NCI-H524 treated with DMSO at 0.1 percent for 48 hours (cell line): ENCODE results near the gene SUCLG2.

Source experiments
- DNase-seq: peaks from one replicate; lab custom pipeline; 2025; lab: John Stamatoyannopoulos, UW

SUCLG2 gene

DNA sequence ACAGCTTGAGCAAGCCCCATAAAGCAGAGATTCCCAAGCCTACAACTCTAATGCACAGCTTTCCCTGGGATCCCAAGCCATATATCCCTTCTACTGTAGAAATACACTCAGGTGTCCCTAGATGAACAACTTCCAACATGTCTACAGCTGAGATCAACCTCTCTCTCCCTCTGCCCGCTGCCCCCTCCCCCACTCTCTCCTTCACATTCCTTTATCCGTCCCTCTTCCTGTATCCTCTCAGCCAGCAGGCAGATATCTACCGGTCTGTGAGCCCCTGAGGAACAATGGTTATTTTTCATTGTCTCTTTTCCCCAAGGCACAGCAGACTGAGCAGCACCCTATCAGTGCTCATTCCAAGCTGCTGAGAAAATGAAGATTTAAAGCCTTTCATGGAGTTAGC, 138.6 kb downstream of the SUCLG2 start:
- no peak for DNase-seq

DNA sequence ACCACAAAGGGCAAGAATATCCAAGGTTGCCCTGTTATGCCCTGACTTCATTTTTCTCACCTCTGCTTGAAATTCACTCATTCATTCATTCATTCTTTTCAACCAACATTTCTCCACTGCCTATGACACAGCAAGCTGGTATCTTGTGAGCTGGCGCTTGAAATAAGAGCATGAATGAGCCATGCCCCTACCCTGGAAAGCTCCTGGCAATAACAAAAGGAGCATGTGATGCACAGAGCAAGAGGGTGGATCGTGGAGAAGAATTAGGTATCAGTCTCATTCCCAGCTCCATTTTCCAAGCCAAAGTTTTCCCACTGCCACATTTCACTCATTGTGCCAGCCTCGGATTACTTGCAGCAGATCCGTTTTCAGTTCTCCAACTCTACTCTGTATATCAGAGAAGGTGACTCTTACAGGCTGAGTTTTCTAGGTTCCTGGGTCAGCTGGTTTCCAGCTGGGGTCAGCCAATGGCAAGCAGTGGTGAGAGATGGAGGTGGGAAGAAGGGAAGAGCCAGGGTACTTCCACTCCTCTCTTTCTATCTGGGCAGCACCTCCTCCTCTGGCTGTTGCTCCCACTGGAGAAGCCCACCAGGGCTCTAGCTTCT, 144.8 kb downstream of the SUCLG2 start:
- no peak for DNase-seq

DNA sequence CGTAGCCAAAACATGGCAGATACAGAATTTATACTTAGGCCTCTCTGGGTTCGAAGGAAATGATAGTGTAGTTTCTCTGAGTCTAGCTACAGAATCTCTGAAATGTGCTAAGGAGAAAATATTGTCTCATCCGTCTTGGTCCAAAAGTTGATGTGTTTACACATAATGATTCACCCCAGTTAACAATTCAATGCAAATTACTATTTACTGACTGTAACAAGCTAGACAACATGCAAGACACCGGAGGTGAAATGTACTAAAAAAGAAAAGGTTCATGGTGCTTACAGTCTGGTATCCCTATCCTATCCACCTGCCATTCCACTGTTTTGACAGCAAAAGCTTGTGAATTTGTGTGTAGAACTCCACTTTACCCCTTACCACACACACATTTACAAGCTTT, 146.8 kb downstream of the SUCLG2 start:
- DNase-seq, result no peak

DNA sequence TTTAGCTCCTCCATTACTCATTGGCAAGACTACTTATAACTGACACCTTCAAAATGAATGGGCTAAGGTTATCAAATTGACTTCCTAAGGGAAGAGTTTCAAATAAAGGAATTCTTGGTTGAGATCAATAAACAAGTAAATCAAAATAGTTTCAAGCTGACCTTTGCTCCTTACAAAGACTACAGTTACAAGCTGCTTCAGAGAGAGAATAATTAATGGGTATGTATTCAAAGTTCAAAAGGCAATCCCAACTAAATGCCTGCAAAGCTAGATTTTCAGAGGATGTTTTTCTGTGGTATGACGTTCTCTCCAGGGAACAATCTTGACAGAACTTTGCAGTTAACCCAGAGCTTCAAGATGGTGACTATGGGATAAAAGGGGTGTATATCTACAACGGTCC, 153.7 kb downstream of the SUCLG2 start:
- DNase-seq, result no peak

DNA sequence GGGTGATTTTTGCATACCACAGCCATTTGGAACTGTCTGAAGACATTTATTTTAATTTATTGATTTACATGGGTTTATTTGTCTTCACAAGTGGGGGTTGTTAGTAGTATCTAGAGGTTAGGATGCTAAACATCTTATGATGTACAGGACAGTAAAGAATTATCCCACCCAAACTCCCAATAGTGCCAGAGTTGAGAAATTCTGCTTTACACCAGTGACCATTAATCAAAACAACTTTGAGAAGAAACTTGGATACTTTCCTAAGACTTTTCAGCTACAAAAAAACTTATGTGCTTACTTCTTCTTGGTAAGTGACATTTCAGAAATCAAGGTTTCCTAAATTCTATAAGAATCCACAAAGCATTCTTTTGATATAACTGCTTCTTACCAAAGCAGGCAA, 156.7 kb downstream of the SUCLG2 start:
- DNase-seq, result no peak

DNA sequence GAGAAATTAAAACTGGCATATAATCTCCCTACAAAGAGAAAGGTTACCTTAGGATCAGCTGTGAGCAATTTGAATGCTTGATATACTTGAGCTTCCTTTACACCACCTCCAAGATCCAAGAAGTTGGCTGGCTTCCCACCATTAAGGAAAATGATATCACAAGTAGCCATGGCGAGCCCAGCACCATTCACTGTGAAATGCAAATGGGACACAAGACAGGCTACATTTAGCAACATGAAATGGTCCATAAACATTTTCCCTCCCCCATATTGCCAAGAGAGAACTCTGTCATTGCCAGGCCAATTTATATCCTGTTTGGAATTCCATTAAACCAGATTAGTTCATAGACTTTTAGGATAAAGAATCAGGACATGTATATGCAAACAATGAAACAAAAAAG, 158.7 kb downstream of the SUCLG2 start:
- no peak for DNase-seq

DNA sequence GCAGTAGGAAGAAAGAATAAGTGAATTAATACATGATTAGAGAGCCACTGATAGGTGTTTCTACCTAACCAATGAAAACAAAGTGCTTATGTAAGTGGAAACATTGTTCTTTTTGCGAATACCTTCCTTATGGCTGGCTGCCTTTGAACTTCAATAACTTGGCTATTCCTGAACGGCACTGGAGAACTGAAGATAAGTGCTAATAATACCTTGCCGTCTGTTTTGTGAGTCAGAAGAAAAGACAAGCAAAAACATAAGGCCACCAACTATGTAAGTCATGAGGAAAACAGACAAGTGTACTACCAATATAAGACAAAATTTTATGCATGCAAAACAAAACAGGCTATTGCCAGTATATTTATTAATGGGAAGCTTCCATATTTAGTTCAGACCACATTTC, 160.6 kb downstream of the SUCLG2 start:
- no peak for DNase-seq

DNA sequence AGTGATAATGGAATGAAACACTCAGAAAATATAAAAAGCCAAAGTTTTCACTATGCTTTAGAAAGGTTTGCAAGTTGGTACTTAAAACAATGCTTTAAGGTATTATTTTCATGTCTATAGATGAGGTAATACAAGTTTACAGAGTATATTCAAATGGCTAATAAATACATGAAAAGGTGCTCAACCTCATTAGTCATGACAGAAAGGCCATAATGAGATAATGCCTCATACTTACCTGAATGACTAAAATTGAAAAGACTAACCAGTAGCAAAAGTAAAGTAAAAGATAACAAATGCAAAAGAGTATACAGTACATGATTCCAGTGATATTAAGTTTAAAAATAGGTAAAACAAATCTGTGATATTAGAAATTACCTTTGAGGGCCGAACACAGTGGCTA, 163.8 kb downstream of the SUCLG2 start:
- DNase-seq, result no peak

DNA sequence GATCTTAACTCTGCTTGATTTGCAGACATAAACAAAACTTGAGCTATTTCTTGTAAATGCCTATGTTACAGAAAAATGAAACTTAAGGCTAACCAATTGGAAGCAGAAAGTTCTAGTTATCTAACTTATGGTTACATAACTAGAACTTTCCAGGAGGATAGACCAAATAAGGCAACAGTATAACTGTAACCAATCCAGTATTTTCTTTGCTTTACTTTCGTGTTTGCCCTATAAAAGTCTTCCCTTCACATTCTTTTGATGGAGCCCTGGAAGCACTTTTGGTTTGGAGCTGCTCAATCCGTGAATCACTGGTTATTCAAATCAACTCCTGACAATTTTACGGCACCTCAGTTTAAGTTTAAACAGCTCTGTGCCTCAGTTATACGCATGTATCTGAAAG, 164.6 kb downstream of the SUCLG2 start:
- no peak for DNase-seq

DNA sequence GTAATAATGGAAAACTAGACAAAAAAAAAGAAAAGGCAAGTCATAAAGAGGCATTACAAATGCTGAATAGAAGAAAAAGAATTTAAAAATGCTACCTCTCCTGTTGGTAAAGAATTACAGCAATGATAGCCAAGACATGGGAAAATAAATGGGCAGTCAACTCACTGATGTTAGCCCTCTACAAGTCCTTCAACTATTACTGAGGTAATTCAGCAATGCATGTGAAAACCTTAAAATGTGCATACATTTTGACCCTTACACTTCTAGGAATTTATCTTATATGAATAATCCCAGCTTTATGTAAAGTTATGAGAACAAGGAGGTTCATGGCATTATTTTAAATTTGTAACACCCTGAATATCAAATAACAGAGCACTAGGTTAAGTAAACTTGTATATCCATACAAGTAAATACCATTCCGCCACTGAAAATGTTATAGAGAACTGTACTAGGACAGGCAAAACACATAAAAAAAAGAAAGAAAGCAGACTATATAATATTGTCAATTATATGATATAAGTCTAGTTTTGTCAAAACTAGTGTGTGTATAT, 166.8 kb downstream of the SUCLG2 start:
- DNase-seq, result no peak

DNA sequence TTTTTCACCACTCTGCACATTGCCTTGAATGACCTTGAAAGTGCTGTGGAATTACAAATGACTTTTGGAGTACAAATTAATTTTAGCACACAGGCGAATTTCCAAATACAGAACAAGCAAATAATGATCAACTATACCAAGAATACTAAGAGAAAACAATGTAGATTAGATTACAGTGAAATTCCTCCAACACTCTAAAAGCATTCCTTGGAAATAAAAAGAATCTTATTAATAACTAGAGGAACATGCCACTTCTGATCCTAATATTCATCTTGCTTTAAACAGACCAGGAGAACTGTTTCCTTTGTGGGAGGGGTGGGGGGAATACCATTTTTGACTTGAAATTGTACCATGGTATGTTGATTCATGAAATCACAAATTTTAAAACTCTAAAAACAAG, 167.5 kb downstream of the SUCLG2 start:
- DNase-seq, result no peak

DNA sequence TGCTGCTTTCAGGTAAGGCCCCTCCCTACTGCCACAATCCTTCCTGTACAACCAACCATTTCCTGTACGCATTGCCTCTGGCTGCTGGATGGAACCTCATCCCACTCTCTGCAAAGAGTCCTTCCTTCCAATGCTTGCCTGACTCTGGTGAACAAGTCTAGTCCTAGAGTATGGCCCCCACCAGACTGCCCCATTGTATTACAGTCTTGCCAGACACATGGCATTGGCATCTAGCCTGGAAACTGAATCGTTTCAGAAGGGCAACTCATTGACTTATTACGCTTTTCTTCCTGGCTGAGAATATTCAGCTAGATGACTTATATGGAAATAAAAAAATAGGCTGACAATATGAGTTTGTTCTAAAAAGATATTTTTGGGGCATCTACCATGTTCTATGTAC, 170.3 kb downstream of the SUCLG2 start:
- no peak for DNase-seq

DNA sequence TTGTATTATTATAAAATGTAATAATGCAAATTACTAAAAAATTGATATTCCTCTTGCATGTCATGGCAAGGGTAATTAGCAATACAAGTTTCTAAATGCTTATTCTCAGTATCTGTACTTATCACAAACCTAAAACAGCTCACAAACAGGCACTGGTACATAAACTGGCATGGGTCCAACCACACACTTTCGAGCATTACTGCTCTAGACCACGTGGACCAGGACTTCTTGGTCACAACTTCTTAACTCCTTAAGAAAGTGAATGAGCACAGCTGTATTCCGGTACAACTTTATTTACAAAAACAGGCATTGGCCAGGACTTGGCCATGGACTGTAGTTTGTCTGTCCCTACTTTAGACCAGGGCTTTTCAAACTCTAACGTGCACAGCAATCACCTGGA, 173.3 kb downstream of the SUCLG2 start:
- DNase-seq, result no peak

DNA sequence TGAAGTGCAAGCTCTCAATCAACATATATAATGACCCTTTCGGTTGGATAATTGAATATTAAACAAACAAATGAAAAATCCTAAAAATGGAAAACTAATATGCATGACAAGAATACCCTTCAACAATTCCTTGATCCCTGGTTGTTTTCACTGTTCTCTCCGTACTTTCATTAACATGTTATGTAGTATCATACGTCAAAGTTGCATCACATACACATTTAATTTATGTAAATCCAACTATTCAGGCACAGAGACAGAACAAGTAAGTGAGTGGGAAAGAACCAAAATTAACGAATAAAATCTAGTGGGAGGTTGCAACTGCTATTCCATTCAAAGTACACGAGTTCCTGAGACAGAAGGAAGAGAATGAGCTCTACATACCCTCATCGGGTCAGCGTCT, 176.0 kb downstream of the SUCLG2 start:
- no peak for DNase-seq

DNA sequence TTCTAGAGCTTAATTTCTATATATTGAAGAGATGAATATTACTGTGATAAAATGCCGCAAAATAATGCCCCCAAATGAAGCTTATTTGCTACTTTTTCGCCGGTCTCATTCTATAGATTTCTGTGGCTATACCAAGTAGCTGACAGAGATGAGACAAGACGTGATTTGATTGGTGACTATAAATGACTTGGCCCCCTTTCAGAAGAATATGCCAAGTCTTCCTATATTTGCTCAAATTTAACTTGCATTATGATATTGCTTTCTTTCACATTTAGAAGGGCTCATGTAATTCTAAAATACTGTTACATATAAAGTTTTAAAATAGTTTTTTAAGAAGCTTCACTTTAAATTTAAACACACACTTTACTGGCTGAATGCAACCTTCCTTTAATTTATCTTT, 180.1 kb downstream of the SUCLG2 start:
- DNase-seq, result no peak

DNA sequence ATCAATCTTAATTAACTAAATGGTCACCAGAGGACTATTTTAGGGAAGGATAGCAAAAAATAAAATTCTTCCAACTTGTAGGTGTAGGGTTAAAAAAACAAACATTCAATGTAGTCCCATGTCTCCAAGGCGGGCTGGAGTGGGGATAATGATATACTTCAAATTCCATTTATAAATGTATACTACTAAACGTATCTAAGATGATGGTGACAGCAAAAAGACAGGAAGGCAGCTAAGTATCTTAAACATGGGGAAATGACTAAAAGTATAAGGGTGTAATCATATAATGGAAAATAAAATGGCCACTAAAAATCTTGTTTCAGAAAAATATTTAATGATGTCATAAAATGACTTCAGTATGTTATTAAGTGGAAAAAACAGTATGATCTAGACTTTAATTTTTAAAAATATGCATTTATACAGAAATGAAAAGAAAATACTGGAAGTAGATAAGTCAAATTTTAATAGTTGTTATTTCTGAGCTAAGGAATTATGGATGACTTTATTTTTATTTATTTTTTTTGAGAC, 181.7 kb downstream of the SUCLG2 start:
- DNase-seq, result no peak

DNA sequence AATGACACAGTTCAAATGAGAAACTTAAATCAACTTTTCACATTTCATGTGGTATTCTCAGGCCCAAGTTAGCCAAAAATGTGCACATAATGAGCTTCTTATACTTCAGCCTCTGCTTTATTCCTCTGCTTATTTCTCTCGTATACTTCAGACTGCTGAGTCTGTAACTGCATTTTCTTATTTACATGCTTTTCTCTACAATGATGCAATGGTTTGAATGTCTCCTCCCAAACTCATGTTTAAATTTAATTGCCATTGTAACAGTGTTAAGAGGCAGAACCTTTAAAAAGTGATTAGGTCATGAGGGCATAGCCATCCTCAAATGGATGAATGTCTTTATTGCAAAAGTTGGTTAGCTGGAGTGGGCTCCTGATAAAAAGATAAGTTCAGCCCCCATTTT, 184.2 kb downstream of the SUCLG2 start:
- no peak for DNase-seq

DNA sequence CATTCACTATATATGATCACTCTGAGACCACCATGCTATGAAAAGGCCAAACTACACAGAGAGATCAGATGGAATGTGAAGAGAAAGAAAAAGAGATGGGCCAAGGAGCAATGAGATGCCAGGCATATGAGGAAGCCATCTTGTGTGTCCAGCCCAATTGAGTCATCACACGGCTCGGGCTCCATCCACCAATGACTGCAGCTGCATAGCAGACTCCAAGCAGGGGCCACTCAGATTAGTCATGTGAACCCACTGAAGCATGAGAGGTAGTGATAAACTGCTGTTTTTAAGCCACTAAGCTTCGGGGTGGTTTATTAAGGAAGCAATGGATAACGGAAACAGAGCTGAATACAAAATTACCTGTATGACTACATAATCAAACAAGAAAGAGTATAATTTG, 185.9 kb downstream of the SUCLG2 start:
- DNase-seq, result no peak

DNA sequence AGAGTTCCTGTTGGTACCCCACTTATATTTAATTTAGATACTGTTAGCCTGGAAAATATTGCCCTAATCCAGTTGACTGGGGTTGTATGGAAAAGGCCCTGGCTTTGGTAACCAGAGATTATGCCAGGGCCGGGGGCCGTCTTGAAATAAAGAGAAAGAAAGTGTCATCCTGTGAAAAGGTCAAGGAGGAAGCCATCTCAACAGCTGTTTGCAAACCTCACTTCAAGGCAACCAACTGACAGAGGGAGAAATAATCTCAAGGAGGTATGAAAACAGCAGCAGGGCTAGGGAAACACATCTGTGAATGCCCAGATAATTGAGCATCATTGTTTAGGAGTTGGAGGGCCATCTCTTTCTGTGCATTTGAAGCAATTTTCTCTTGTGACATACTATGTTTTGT, 190.8 kb downstream of the SUCLG2 start:
- DNase-seq, result peak; percentile 45

DNA sequence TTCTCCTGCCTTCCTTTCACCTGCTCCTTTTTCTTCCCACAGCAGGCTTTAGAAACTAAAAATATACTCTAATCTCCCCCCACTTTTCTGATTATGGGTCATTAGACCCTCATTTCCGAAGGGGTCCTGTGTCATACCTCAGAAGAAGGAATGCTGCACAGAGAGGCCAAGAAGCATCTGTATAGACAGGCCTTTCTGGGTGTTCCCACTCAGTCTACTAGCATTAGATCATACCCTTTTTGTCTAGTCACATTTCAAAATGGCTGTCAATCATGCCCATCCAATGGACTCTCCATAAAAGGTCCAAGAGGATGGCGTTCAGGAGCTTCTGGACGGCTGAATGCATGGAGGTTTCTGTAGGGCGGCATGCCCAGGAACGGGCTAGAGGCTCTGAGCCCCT, 192.2 kb downstream of the SUCLG2 start:
- DNase-seq, result no peak

DNA sequence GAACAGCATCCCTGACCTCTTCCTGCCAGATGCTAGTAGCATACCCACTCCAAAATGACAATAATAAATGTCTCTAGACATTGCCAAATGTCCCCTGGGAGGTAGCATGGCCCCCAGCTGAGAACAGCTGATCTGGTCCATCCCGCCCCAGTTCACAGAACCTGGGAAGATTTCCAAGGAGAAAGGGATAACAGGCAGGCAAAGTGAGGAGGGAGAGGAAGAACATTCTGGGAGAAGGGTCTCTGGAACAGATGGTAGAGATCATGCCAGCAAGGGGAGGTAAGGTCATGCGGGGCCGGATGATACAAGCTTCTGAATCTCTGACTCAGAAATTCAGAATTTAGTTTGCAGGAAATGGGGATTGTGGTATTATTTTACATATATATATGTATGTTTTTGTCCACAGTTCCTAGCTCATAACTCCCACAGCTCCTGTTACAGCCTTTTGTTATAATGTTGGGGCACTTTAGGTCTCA, 192.7 kb downstream of the SUCLG2 start:
- DNase-seq, result peak; percentile 81

DNA sequence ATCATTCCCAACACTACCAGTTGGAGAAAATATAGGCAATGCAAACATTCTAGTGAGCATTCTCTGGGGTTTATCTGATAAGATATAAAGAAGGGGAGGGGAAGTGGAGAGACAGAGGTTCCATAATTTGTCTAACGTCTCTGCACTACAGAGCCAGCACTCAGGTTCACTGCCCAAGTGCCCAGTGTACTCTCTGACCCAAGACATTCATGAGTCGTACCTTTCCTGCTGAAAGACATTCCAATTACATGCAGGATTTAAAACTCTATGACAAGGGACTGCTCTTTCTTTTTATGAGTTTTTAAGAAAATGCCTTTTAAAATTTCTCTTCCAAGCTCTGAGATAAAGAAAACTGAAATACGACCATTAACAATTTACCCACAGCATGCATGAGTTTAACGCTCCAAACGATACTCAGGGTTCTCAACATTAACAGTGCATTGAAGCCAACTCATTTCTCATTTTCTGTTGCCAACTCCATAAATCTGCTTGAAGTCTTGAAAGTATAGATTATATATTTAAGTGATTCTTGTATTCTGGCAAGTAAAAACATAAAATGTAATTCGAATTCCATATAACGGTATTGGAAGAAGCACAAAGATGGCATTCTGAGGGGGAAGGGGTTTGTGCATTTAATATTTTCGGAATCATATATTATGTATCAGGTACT, 193.4 kb downstream of the SUCLG2 start:
- DNase-seq, result no peak

DNA sequence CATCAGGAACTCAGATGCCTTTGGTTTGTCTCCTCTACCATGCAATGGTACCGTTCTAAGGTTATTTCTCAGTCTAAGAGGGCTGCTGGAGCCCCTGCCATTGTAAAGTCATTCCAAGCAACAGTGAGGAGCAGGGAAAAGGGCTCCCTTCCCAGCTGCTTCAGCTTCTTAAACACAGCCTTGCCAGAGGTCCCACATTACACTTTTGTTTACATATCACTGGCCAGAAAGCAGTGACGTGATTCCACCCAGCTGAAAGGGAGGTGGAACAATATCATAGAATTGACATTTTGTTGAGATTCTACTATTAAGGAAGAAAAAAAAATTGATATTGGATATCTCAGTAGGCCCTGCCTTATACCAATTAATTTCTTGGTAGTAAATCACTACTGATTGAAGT, 194.6 kb downstream of the SUCLG2 start:
- DNase-seq, result no peak
